Astrocyte (in vitro differentiated cells and primary cell): ENCODE data around the gene PRG3.

Source experiments
- CTCF ChIP-seq: IDR thresholded peaks from 2 replicates; pipeline ENCODE4 v1.5.1; 2011; ENCODE audit warnings: low read depth, mild to moderate bottlenecking, inconsistent platforms, low read length, moderate library complexity; ENCODE audit not compliant: insufficient read depth
- EZH2 ChIP-seq: IDR thresholded peaks from 2 replicates; pipeline ENCODE4 v1.6.1; 2012; ENCODE audit warnings: mild to moderate bottlenecking, low read length, inconsistent platforms; ENCODE audit not compliant: insufficient read depth

- TF ChIP-seq CTCF (no peak), EZH2 (no peak)
These were observed 40.8 kb downstream of the PRG3 start for GRCh38 chr11:57340039-57340615.
